Trophoblast cell (in vitro differentiated cells and primary cell): ENCODE results near the gene ZDHHC14.

ENCODE experiments used
- DNase-seq, 2 donors: peaks; one replicate each; pipeline ENCODE4 v3.0.0-alpha.2; 2016
- H2AFZ ChIP-seq: 2 replicates; pipeline ENCODE4 v1.6.1; 2013; ENCODE audit warnings: low read length, moderate library complexity, mild to moderate bottlenecking; ENCODE audit not compliant: insufficient read depth, poor library complexity
- H2AK5ac ChIP-seq: 2 replicates; pipeline ENCODE4 v1.6.1; 2013; ENCODE audit warnings: mild to moderate bottlenecking, low read length
- H2BK120ac ChIP-seq: 2 replicates; pipeline ENCODE4 v1.6.1; 2013; ENCODE audit warnings: low read length, mild to moderate bottlenecking, moderate library complexity; ENCODE audit not compliant: insufficient read depth, poor library complexity
- H2BK12ac ChIP-seq: 2 replicates; pipeline ENCODE4 v1.6.1; 2013; ENCODE audit warnings: mild to moderate bottlenecking, low read length, moderate library complexity
- H2BK5ac ChIP-seq: 2 replicates; pipeline ENCODE4 v1.6.1; 2013; ENCODE audit warnings: low read length, low read depth, moderate library complexity, mild to moderate bottlenecking; ENCODE audit not compliant: poor library complexity
- H3K14ac ChIP-seq: 2 replicates; pipeline ENCODE4 v1.6.1; 2013; ENCODE audit warnings: mild to moderate bottlenecking, low read length
- H3K18ac ChIP-seq: 2 replicates; pipeline ENCODE4 v1.6.1; 2013; ENCODE audit warnings: mild to moderate bottlenecking, low read length
- H3K23ac ChIP-seq: 2 replicates; pipeline ENCODE4 v1.6.1; 2013; ENCODE audit warnings: low read length
- H3K27ac ChIP-seq: 2 replicates; pipeline ENCODE4 v1.5.1; 2013; ENCODE audit warnings: low read depth, mild to moderate bottlenecking, inconsistent platforms, low read length, moderate library complexity
- H3K27me3 ChIP-seq: 2 replicates; pipeline ENCODE4 v1.6.1; 2013; ENCODE audit warnings: inconsistent platforms, mild to moderate bottlenecking, low read length, moderate library complexity; ENCODE audit not compliant: insufficient read depth
- H3K36me3 ChIP-seq, 2 experiments: 1 replicate in 1 of 2; 2 replicates in 1 of 2; pipeline ENCODE4 v1.6.1; 2013; ENCODE audit warnings: low read length in 2 of 2, mild to moderate bottlenecking in 2 of 2, moderate library complexity in 1 of 2; ENCODE audit not compliant: insufficient read depth in 2 of 2, control insufficient read depth in 1 of 2
- H3K4ac ChIP-seq: 2 replicates; pipeline ENCODE4 v1.6.1; 2013; ENCODE audit warnings: low read depth, mild to moderate bottlenecking, low read length, moderate library complexity
- H3K4me1 ChIP-seq, 2 experiments: 1 replicate in 1 of 2; 2 replicates in 1 of 2; pipeline ENCODE4 v1.6.1; 2013; ENCODE audit warnings: low read length in 2 of 2, mild to moderate bottlenecking in 2 of 2, moderate library complexity in 1 of 2; ENCODE audit not compliant: insufficient read depth in 2 of 2, control insufficient read depth in 1 of 2
- H3K4me2 ChIP-seq: 2 replicates; pipeline ENCODE4 v1.6.1; 2013; ENCODE audit warnings: inconsistent platforms, mild to moderate bottlenecking, low read length, moderate library complexity
- H3K4me3 ChIP-seq: 2 replicates; pipeline ENCODE4 v1.5.1; 2013; ENCODE audit warnings: mild to moderate bottlenecking, low read depth, low read length, inconsistent platforms
- H3K79me1 ChIP-seq: one replicate; pipeline ENCODE4 v1.6.1; 2013; ENCODE audit warnings: low read length
- H3K79me2 ChIP-seq: 2 replicates; pipeline ENCODE4 v1.6.1; 2013; ENCODE audit warnings: low read length, mild to moderate bottlenecking; ENCODE audit not compliant: control insufficient read depth, insufficient read depth, poor library complexity
- H3K9ac ChIP-seq: 2 replicates; pipeline ENCODE4 v1.6.1; 2013; ENCODE audit warnings: mild to moderate bottlenecking, low read length
- H3K9me3 ChIP-seq: 2 replicates; pipeline ENCODE4 v1.6.1; 2013; ENCODE audit warnings: low read depth, mild to moderate bottlenecking, control low read depth, inconsistent platforms, low read length; ENCODE audit not compliant: insufficient read depth
- H4K12ac ChIP-seq: 2 replicates; pipeline ENCODE4 v1.6.1; 2013; ENCODE audit warnings: low read depth, mild to moderate bottlenecking, low read length, moderate library complexity
- H4K8ac ChIP-seq: 2 replicates; pipeline ENCODE4 v1.6.1; 2013; ENCODE audit warnings: low read depth, mild to moderate bottlenecking, low read length, moderate library complexity
- H4K91ac ChIP-seq: one replicate; pipeline ENCODE4 v1.6.1; 2013; ENCODE audit warnings: low read depth, mild to moderate bottlenecking, low read length, moderate library complexity
- WGBS: extraction: QIAGEN DNeasy Blood & Tissue Kit; methylation state at CpG from one replicate; pipeline ENCODE4 v1.1.7; 2013; ENCODE audit warnings: missing lambda C conversion rate; ENCODE audit not compliant: insufficient read length, insufficient coverage; ENCODE audit errors: extremely low coverage; 5-methylcytosine and 5-hydroxymethylcytosine counted together

The ZDHHC14 gene

DNA sequence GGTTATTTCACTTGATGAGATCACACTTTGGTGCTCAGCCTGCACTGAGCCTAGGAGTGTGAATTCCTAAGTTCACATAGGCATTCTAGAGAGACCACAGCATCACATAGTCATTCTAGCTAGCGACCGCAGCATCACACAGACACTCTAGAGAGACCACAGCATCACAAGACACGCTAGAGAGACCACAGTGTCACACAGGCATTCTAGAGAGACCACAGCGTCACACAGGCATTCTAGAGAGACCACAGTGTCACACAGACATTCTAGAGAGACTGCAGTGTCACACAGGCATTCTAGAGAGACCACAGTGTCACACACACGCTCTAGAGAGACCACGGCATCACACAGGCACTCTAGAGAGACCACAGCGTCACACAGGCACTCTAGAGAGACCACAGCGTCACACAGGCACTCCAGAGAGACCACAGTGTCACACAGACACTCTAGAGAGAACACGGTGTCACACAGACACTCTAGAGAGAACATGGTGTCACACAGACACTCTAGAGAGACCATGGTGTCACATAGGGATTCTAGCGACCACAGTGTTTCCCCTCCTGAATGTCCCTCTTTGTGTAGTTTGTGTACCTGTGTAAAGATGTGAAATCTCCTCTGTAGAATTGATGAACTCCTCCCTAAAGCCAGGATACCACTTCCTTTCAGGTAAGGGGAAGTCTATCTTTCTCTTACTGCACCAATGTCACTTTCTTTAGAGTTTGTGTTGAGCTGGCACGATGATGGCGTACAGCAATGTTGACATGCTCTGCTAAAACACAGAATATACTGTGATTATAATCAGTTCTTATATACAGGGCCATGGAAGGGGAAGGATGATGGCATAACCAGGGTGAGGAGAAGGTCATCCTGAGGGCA is 169.4 kb downstream of the ZDHHC14 start:
- Histone ChIP-seq H3K4me2 (no peak overlapping the region), H3K4ac (no peak overlapping the region), H2AFZ (no peak overlapping the region), H3K79me1 (peaks cover 2% of the 10 kb centered on the region), H3K36me3 (no peaks in the 10 kb centered on the region), H2BK5ac (no peak overlapping the region), H3K18ac (no peak overlapping the region), H3K79me2 (no peaks in the 10 kb centered on the region), H2AK5ac (no peak overlapping the region), H3K4me1 (peaks cover 17 to 22% of the 10 kb centered on the region in 2 experiments), H3K14ac (no peak overlapping the region), H2BK12ac (no peak overlapping the region), H3K4me3 (no peak overlapping the region), H2BK120ac (no peak overlapping the region), H3K9me3 (no peaks in the 10 kb centered on the region), H3K9ac (no peak overlapping the region), H4K12ac (no peak overlapping the region), H4K91ac (no peak overlapping the region), H3K27ac (no peak overlapping the region), H3K23ac (no peak overlapping the region), H4K8ac (no peak overlapping the region), H3K27me3 (no peaks in the 10 kb centered on the region)
- WGBS: no CpG with 5 or more reads among the region's 12 CpGs
- no peak for DNase-seq

DNA sequence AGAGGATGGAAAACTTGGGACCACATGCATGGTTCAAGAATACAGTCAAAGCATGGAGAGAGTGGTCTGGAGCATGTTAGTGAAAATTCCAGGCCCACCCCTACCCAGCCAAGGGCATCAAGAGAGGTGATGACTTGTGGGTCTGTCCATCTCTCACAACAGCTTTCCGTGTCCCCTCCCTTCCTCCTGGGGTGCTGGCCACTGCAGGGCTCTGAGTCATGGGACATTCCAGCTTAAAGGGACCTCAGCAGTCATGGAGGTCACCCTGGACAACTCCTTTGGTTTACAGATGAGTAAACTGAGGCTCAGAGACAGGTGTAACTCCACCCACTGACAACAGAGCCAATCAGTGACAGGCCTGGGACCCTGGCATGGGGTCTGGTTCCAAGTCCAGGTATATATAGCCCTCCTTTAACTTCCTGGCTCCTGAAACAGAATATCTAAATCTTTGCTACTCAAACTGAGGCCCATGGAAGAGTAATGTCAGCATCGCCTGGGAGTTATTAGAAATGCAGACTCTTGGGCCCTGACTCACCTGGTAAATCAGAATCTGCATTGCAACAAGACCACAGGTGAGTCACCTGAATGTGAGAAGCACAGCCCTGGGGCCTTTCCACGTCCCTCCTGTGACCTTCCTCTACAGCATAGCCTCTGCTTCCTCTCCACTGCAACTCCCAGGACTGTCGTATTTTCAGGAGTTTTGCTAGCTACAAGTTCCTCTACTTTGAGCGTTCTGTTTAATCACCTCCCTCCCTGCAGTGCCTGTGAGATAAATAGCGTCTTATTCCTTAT is 170.2 kb downstream of the ZDHHC14 start:
- H3K4ac ChIP-seq: no peak overlapping the region
- no peaks in the 10 kb centered on the region for H3K27me3 ChIP-seq
- H4K8ac ChIP-seq: no peak overlapping the region
- H2BK5ac ChIP-seq: no peak overlapping the region
- H3K4me1 ChIP-seq: peaks cover 17 to 22% of the 10 kb centered on the region in 2 experiments
- peaks cover 2% of the 10 kb centered on the region for H3K79me1 ChIP-seq
- peak overlapping the region; percentile 3 for H3K18ac ChIP-seq
- H3K4me3 ChIP-seq: no peak overlapping the region
- H3K79me2 ChIP-seq: no peaks in the 10 kb centered on the region
- H3K27ac ChIP-seq: no peak overlapping the region
- H3K14ac ChIP-seq: no peak overlapping the region
- no peak overlapping the region for H3K9ac ChIP-seq
- no peak overlapping the region for H4K12ac ChIP-seq
- H3K4me2 ChIP-seq: no peak overlapping the region
- DNase-seq: peak; percentile 17 to 31
- H4K91ac ChIP-seq: peak overlapping the region; percentile 45
- H2AFZ ChIP-seq: no peak overlapping the region
- no peaks in the 10 kb centered on the region for H3K9me3 ChIP-seq
- H2BK120ac ChIP-seq: no peak overlapping the region
- no CpG with 5 or more reads among the region's 6 CpGs for WGBS
- H2BK12ac ChIP-seq: no peak overlapping the region
- H2AK5ac ChIP-seq: no peak overlapping the region
- no peaks in the 10 kb centered on the region for H3K36me3 ChIP-seq
- H3K23ac ChIP-seq: no peak overlapping the region

DNA sequence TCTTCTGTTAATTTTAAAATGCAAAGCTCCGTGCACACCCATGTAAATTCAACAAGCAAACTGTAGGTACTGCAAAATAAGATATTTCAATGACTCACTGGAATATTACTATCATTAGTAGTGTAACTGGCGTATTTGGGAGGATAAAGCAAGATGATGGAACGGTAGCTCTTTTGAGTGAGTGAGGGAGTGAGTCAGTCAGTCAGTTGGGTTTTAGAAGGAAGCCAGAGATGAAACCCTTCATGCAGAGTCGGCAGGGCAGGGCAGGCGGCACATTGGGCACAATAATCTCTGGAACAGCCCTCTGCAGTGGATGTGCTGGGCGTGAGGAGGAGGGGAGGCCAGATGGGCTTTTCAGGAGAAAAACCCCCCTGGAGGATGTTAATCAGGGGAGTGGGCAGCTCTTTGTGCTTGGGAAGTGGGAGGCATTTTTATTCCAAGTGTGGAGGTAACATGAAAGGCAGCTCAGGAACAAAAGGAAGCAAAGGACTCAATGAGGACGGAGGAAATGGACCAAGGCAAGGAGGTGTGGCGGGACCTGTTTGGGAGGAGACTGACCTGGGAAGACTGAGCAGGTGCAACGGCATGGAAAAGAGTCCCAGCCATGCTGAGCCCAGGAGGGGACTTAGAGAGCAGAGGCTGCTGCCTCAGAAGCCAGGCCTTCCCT is 171.2 kb downstream of the ZDHHC14 start:
- Histone ChIP-seq H3K4me3 (no peak overlapping the region), H3K79me1 (peaks cover 2% of the 10 kb centered on the region), H4K8ac (no peak overlapping the region), H3K27ac (no peak overlapping the region), H3K9me3 (no peaks in the 10 kb centered on the region), H3K14ac (no peak overlapping the region), H3K4me1 (peaks cover 17 to 22% of the 10 kb centered on the region in 2 experiments), H3K27me3 (no peaks in the 10 kb centered on the region), H3K79me2 (no peaks in the 10 kb centered on the region), H2AK5ac (no peak overlapping the region), H2BK5ac (no peak overlapping the region), H4K91ac (no peak overlapping the region), H3K36me3 (no peaks in the 10 kb centered on the region), H3K18ac (no peak overlapping the region), H3K4me2 (no peak overlapping the region), H4K12ac (no peak overlapping the region), H2BK120ac (no peak overlapping the region), H3K23ac (no peak overlapping the region), H2BK12ac (no peak overlapping the region), H3K4ac (no peak overlapping the region), H3K9ac (no peak overlapping the region), H2AFZ (no peak overlapping the region)
- WGBS: no CpG with 5 or more reads among the region's 9 CpGs
- no peak for DNase-seq

DNA sequence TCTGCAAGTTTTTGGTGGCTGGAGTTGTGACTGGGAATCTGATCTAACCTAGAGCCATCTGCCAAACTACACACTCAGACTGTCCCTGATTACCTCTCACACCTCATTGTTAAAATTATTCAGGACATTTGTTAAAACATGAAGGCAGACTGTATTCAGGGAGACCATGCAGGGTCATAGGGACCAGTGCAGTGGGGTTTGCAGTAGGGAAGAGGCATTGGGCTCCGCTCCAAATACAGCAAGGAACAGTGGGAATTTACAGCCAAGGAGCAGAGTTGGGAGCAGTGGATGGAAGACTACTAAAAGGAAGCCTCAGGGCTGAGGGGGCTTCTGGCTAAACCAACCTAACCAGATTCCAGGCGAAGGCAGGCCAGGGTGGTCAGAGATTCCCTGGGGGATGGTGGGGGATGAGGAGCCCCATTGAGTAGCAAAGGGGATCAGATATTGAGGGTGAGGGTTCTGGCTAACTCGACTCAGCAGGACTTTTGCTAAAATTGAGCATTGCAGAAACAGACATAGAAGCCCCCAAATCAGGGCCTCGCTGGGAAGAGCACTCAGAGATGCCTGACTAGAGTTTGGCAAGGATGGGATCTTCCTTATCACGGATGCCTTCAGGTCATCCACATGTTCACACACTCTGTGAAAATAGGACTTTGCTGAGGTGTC is 172.0 kb downstream of the ZDHHC14 start:
- no peak overlapping the region for H3K4me3 ChIP-seq
- H3K23ac ChIP-seq: no peak overlapping the region
- no peak overlapping the region for H2BK12ac ChIP-seq
- H3K9ac ChIP-seq: no peak overlapping the region
- H3K4me1 ChIP-seq: peaks cover 17 to 22% of the 10 kb centered on the region in 2 experiments
- no peak overlapping the region for H3K4ac ChIP-seq
- DNase-seq: no peak
- H3K27me3 ChIP-seq: no peaks in the 10 kb centered on the region
- peaks cover 2% of the 10 kb centered on the region for H3K79me1 ChIP-seq
- no peak overlapping the region for H2BK120ac ChIP-seq
- H3K79me2 ChIP-seq: no peaks in the 10 kb centered on the region
- no peak overlapping the region for H3K18ac ChIP-seq
- no peak overlapping the region for H2AFZ ChIP-seq
- H2AK5ac ChIP-seq: no peak overlapping the region
- H2BK5ac ChIP-seq: no peak overlapping the region
- no peak overlapping the region for H3K27ac ChIP-seq
- H3K4me2 ChIP-seq: no peak overlapping the region
- H3K14ac ChIP-seq: no peak overlapping the region
- no peaks in the 10 kb centered on the region for H3K9me3 ChIP-seq
- no peak overlapping the region for H4K12ac ChIP-seq
- H3K36me3 ChIP-seq: no peaks in the 10 kb centered on the region
- WGBS: no CpG with 5 or more reads among the region's 5 CpGs
- no peak overlapping the region for H4K8ac ChIP-seq
- H4K91ac ChIP-seq: no peak overlapping the region
